Activated CD8-positive, alpha-beta memory T cell treated with anti-CD3 and anti-CD28 coated beads for 4 hours (primary cell): Measurements from ENCODE around the gene ZNF768.

ENCODE experiments used
- DNase-seq, 2 donors: peaks; one replicate each; pipeline ENCODE4 v3.0.0-alpha.2; 2020; ENCODE audit warnings: low read depth in 2 of 2

ZNF768 gene

GRCh38 chr16:30526137-30526822 is at the start of gene ZNF768:
TSS of gene ZNF768 (minus strand) at chr16:30526566. CDS start at chr16:30526413, 153 bp downstream.
- DNase-seq = peak in 1 of 2 donors; percentile 13

- no peak for DNase-seq
Measured at GRCh38 chr16:30574678-30575077, 48.3 kb upstream of the ZNF768 start.

- DNase-seq = peak; percentile 83 to 94
Measured at GRCh38 chr16:30571445-30572322, 45.3 kb upstream of the ZNF768 start, which contains the start of gene ZNF688. TSS of gene ZNF688 (minus strand) at chr16:30571714. CDS start at chr16:30571629, 85 bp downstream.

- no peak for DNase-seq
Measured at GRCh38 chr16:30570636-30571444, 44.5 kb upstream of the ZNF768 start.

- no peak for DNase-seq
Measured at GRCh38 chr16:30569746-30570635, 43.6 kb upstream of the ZNF768 start.

GRCh38 chr16:30569281-30569680 is 42.9 kb upstream of the ZNF768 start:
- DNase-seq = no peak

- DNase-seq = peak in 1 of 2 donors; percentile 22
Measured at GRCh38 chr16:30567991-30568638, 41.7 kb upstream of the ZNF768 start.

GRCh38 chr16:30567160-30567990 is 41.0 kb upstream of the ZNF768 start:
- DNase-seq = peak in 1 of 2 donors; percentile 52

GRCh38 chr16:30566531-30566930 is 40.2 kb upstream of the ZNF768 start:
- DNase-seq = no peak

- DNase-seq = no peak
Measured at GRCh38 chr16:30565984-30566383, 39.6 kb upstream of the ZNF768 start.

GRCh38 chr16:30565526-30565925 is 39.2 kb upstream of the ZNF768 start:
- DNase-seq = no peak

GRCh38 chr16:30562021-30562420 is 35.7 kb upstream of the ZNF768 start:
- no peak for DNase-seq

- DNase-seq = no peak
Measured at GRCh38 chr16:30561089-30561816, 34.9 kb upstream of the ZNF768 start.

GRCh38 chr16:30559690-30560089 is 33.3 kb upstream of the ZNF768 start:
- DNase-seq = no peak

GRCh38 chr16:30558789-30559377 is 32.5 kb upstream of the ZNF768 start:
- no peak for DNase-seq

- DNase-seq = peak; percentile 91 to 97
Measured at GRCh38 chr16:30557957-30558788, 31.8 kb upstream of the ZNF768 start, which contains the start of gene ZNF764. TSS of gene ZNF764 (minus strand) at chr16:30558374. CDS start at chr16:30558182, 192 bp downstream.

GRCh38 chr16:30557707-30557956 is 31.3 kb upstream of the ZNF768 start:
- DNase-seq = no peak

- DNase-seq = no peak
Measured at GRCh38 chr16:30556125-30556473, 29.7 kb upstream of the ZNF768 start.
